Choroid plexus epithelial cell (primary cell): Measurements from ENCODE around the gene TRIP12.
A peak's percentile ranks its signal among the peaks of the same experiment; 100 is the strongest.

Source experiments
- DNase-seq: peaks from one replicate; pipeline ENCODE4 v3.0.0-alpha.2; 2010; ENCODE audit warnings: low read depth
- H3K4me3 ChIP-seq: 2 replicates; pipeline ENCODE4 v1.5.1; 2011; ENCODE audit warnings: low read depth, mild to moderate bottlenecking, control low read depth, low read length, moderate library complexity
- CTCF ChIP-seq: conservative IDR thresholded peaks from 2 replicates; pipeline ENCODE4 v1.5.1; 2011; ENCODE audit warnings: low read depth, mild to moderate bottlenecking, control low read depth, inconsistent platforms, low read length, moderate library complexity

The TRIP12 gene

GRCh38 chr2:229952256-229952835 lies 30.5 kb upstream of the TRIP12 start:
- no peak for TF ChIP-seq CTCF
- no peak overlapping the region for H3K4me3 ChIP-seq

GRCh38 chr2:229947544-229947943 lies 25.7 kb upstream of the TRIP12 start:
- no peak for TF ChIP-seq CTCF
- DNase-seq: no peak
- H3K4me3 ChIP-seq: no peak overlapping the region

More at GRCh38 chr2:229952256-229952835, 30.5 kb upstream of the TRIP12 start:
- DNase-seq: no peak

- TF ChIP-seq CTCF: no peak
- no peak overlapping the region for H3K4me3 ChIP-seq
- DNase-seq: no peak
Observed at GRCh38 chr2:229945975-229946374, 24.2 kb upstream of the TRIP12 start.

- no peak overlapping the region for H3K4me3 ChIP-seq
- peak; percentile 42 for DNase-seq
- no peak for TF ChIP-seq CTCF
Observed at GRCh38 chr2:229943770-229944449, 22.1 kb upstream of the TRIP12 start.

GRCh38 chr2:229943171-229943570 lies 21.4 kb upstream of the TRIP12 start:
- DNase-seq: no peak
- no peak overlapping the region for H3K4me3 ChIP-seq
- no peak for TF ChIP-seq CTCF

GRCh38 chr2:229942671-229943070 lies 20.9 kb upstream of the TRIP12 start:
- no peak for TF ChIP-seq CTCF
- no peak for DNase-seq
- H3K4me3 ChIP-seq: no peak overlapping the region

GRCh38 chr2:229937537-229937936 lies 15.7 kb upstream of the TRIP12 start:
- no peak for TF ChIP-seq CTCF
- DNase-seq: no peak
- no peak overlapping the region for H3K4me3 ChIP-seq
